SW480 (cell line): ENCODE measurements around the gene ADIPOR2.
A peak's percentile ranks its signal among the peaks of the same experiment; 100 is the strongest.
"Not testable (repeated sequence)": the region's sequence is repeated elsewhere in the genome, so short reads cannot be mapped to it uniquely, and the experiment has no call there.

Experiments used
- DNase-seq: peaks from one replicate; pipeline ENCODE4 v3.0.0-alpha.2; 2016; ENCODE audit warnings: low spot score

Gene ADIPOR2

DNA sequence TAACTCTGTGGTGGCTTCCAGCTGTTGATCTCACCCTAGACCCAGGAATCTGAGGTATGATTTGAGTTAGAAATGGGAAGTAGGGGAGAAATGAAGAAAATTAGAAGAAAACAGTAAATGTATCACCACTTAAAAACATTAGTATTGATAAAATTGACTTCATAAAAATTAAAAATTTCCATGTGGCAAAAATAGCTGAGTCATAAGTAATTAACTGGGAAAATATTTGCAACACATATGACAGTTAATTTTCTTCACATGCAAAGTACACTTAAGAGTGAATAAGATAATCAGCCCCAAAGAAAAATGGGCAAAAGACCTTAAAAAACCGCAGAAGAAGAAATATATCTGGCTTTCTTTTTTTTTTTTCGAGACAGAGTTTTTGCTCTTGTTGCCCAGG lies 25.5 kb upstream of the ADIPOR2 start:
- DNase-seq, result no peak

GRCh38 chr12:1666215-1666614 lies 24.7 kb upstream of the ADIPOR2 start:
- no peak for DNase-seq

- no peak for DNase-seq
Measured at GRCh38 chr12:1666685-1667162, 24.1 kb upstream of the ADIPOR2 start.

GRCh38 chr12:1668833-1669543 lies 21.9 kb upstream of the ADIPOR2 start:
- DNase-seq, result no peak

DNA sequence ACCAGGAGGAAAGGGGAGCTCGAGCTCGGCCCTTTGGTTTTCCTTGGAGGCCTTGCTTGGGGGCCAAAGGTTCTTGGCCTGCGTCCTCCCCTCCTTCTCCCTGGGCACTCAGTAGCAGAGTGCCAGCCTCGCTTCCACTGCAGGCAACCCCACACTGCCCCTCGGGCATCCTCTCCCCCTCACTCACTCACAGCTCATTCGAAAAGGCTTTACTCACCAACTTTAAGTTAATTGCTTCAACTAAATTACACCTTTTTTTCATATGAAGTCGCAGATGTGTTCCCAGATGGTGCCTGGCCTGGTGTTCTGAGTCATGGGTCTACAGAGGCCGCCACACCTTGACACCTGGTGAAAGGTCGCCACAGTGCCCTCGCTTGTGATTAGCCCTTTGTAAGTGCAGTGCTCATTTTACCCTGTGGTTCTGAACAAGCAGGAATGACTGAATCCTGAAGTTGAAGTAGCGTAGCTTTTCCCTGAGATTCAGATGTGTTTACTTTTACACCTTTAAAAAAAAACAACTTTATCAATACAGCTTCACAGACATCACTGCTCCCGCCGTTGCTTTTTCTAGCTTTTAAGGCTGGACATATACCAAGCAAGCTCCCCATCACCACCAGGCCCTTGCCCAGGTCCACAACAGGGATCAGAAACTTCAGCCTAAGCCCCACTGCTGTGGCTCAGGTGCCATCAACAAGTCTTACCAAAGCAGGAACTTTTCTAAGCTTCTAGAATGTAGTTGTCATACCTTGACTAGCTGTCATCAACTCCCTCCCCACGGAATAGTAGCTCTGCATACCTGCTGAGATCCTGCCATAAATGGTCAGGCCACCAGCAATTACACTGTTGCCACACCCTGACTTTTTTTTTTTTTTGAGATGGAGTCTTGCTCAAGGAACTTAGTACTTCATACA lies 20.3 kb upstream of the ADIPOR2 start:
- DNase-seq, result peak; percentile 96

DNA sequence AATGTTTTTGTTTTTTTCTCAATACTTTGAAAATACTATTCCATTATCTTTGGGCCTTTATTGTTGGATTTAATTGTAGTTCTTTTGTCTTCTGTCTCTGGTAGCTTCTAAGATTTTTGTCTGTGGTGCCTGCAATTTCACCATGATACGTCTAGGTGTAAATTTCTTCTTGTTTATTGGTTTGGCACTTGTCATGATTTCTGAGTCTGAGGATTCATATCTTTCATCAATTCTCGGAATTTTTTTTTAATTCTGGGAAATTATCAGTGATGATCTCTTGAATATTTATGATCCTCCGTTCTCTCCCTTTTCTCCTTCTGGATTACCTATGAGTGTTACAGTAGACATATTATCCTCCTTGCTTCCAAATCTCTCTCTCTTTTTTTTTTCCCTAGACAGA lies 14.8 kb upstream of the ADIPOR2 start:
- no peak for DNase-seq

DNA sequence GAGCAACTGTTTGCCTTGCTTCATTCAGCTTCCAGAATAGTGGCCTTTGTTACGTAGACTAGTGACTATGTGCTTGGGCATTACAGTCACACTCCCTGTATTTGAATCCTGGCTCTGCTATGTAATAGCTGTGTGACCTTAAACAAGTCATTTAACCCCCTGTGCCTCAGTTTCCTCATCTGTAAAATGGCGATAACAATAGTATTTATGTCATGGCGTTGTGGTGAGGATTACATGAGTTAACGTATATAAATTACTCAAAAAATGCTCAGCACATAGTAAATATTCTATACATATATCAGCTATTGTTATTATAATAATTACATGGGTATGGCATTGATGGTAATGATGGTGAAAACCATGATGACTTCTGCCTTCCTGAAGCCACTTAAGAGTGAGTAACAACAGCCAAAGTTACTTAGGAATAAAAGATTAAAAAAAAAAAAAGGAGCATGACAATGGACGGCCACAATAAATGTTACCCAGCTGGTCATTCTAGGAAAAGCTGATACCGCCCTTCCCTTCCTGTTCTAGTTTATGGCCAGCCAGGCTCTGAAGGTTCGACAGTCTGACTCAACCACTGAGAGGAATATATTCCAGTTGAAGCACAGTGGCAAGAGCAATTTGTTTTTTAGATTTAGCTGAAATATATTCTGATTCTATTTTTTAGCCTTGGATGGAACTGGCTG lies 9.9 kb upstream of the ADIPOR2 start:
- DNase-seq, result no peak

GRCh38 chr12:1681493-1681807 lies 9.4 kb upstream of the ADIPOR2 start:
- DNase-seq, result no peak

DNA sequence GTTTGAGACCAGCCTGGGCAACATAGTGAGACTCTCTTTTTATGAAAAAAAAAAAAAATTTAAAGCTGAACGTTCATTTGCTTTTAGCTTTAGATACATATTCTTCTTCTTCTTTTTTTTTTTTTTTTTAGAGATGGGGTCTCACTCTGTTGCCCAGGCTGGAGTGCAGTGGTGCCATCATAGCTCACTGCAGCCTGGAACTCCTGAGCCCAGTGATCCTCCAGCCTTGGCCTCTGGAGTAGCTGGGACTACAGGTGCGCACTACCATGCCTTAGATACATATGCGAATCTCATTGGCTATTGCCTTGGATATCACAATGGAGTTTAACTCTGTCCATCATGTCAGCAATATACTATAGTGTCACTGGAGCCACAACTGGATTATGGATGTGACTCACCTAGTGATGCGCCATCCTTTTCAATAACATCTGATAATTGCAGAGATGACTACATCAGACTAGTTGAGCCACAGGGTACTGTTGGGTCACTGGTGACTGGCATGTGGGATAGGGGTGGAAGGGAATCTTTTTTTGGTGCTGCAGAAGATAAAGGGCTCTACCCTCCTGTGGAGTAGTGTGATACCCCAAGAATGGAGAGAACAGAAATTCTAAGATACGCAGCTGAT lies 2.7 kb upstream of the ADIPOR2 start:
- peak; percentile 28 for DNase-seq

DNA sequence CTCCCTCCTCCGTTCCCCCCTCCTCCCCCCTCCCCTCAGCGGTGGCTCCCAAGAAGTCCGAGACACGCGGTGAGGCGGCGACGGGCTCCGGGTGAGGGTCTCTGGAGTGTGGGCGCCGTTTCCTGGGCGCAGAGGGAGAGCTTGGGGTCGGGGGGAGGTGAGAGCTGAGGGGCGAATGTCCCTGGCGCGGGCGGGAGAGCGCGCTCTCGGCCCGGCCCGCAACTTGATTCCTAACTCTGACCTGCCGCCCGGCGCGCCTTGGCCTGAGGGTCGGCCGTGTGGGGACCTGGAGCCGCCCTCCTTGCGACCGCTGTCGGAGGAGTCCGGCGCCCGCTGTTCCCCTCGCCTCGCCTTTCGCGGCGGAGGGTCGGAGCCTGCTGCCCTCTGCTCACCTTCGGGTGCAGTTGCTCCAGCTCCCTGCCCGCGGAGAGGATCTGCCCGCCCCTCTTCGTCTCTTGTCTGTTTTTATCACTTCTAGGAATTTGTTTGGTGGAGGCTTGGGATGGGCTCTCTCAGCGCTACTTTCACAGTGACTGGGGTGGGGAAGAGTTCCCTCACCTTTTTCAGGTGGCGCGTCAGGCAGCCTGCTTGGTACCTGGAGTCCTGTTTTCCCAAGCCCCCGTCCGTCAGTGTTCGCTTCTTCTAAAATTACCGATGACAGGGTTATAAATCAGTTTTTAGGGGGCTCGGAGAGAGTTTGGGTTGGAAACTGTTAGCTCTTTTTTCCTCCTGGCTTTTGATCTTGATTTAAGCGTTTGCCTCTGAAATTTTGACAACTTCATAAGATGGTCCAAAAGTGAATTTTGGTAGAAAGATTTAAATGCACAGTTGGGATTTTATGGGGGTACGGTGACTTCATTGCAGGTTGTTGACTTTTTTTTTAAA lies 495 bp downstream of the ADIPOR2 start:
- peak; percentile 76 for DNase-seq

DNA sequence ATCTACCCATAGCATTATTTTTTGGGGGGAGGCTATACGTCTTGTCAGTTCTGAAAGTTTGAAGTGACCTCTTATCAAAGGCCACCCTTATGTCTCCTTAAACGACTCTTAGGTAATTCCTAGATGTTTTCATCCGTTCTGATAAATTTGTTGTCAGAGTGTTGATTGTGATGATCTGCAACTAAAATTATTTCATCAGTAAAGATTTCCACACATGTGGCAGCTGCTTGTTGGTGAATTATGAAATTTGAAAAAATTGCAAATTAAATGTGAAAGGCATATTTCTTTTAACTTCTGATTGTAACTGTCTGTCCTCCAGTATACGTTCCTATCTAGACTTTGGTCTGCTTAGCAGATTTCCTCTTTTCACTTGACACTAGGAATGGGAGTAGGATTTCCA lies 1.4 kb downstream of the ADIPOR2 start:
- no peak for DNase-seq

GRCh38 chr12:1692895-1693610 lies 2.2 kb downstream of the ADIPOR2 start:
- DNase-seq, result no peak

DNA sequence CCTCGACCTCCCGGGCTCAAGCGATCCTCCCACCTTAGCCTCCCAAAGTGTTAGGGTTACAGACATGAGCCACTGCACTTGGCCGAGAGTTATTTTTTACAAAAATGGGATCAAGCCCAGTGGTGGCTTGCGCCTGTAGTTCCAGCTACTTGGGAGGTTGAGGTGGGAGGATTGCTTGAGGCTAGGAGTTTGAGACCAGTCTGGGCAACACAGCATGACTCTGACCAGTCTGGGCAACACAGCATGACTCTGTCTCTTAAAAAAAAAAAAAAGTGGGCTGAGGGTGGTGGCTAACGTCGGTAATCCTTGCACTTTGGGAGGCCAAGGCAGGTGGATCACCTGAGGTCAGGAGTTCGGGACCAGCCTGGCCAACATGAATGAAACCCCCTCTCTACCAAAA lies 4.2 kb downstream of the ADIPOR2 start:
- not testable (repeated sequence) for DNase-seq

- no peak for DNase-seq
Measured at GRCh38 chr12:1695886-1696670, 5.2 kb downstream of the ADIPOR2 start.

DNA sequence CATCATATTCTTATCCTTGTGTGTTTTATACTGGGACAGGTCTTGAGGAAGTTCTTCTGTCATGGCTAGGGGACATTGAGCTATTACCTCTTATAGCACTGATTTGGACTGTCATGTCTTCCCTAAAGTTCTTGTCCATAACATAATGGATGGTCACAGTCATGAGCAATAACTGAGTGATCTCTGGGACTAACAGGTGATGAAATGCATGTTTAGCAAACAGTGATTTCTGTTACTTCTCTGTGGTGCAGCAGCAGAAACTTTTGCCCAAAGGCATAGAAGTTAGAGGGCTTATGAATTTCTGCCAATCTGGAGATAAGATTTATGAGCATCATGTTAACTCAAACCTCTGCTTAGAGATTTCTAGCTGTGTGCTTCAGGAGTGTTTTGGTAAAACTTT lies 5.9 kb downstream of the ADIPOR2 start:
- no peak for DNase-seq

DNA sequence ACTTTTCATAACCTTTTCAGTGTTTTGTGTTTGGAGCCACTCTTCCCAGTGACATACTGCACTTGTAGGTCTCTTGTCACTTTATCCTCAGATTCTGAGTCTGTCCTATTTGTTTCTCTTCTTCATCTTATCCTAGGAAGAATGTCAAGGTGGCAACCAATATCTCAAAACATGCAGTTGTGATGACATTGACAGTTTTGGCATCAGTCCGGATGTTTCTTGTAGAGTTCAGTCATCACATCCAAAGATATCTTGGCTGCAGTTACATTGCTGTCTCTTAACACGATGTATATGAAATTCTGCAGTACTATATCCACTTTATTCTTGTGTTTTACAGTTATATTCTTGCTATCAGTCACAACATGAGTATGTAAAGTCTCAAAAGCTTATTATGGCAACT lies 6.4 kb downstream of the ADIPOR2 start:
- DNase-seq, result no peak

DNA sequence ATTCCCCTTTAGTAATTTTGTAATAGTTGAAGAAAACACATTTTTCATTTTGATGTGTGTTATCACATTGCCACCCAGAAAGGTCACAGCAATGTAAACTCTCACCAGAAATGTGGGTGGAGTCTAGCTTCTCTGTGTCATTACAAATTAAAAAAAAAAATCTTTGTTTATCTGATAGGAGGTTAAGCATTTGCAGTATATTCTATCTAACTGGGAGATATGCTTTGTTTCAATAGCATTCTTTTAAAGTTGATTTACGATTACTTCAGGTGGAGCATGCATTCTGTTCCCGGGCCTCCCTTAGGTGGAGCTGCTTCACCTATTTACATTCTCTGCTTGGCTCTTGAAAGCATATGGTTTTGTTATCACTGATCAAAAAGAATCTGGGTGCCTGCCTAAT lies 7.8 kb downstream of the ADIPOR2 start:
- DNase-seq, result no peak

DNA sequence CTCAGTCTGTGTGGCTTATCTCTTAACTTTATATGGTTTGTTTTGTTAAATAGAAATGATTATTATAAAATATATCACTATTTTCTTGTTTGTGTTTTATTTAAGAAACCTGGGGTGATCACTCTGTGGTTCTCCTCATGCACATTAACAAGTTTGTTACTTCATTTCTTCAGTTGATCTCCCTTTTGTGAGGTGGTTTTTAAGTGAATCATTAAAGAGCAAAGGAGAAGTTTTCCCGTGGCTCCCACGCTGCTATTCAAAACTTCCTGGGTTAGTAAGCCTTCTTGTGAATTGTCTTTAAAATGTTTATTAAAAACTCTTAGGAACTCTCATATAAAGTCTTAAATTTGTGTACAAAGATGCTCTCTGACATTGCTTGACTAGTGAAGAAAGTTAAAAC lies 11.8 kb downstream of the ADIPOR2 start:
- DNase-seq, result no peak

DNA sequence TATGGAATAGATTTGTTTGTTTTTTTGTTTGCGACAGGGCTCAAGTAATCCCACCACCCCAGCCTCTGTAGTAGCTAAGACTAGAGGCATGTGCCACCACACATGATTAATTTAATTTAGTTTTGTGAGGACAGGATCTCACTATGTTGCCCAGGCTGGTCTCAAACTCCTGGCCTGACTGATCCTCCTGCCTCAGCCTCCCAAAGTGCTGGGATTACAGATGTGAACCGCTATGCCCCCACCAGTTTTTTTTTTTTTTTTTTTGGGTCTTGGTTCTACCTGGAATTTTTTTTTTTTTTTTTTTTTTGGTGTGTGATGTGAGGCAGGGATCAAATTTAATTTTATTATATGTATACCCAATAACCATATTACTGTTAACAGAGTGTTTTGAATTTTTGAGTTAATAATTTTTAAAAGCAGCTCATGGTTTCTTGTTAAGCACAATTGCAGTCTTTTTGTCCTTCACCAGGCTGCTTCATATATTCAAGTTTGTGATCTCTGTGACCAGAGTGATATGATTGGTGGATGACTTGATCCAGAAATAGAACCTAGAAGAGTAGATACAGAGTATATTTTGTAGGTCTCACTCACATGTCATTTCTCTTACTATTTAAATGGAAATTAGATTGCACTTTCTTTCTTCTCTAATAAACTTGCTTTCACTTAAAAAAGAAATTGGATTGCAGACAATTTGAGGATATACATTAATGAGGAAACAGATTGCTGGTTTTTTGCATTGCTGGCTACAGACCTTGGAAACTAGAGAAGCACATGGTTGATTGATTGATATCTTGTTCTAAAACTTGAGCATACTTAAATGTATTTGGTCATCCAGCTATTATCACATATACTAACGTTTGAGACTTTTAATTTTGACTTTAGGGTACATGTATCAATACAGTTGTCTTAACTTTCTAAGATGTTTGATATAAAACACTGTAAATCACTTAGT lies 13.2 kb downstream of the ADIPOR2 start:
- DNase-seq, result no peak
